ENCODE data around the gene EMC6. TPM values are rescaled to one million over a fixed set of nuclear protein-coding genes. Genes with fewer than 3 reads are reported as not detected.

Gene EMC6
- total RNA-seq, 5 donors from 2014 or later (not counting 1 experiment from before 2014, with no cell fraction given): 22.4 to 36.2 (median 33.6) TPM

- CTCF ChIA-PET: no interaction called here
- Histone ChIP-seq H3K36me3 (ENCODE audit: control insufficient read depth in 2 of 2, extremely low read depth in 1 of 2, insufficient read depth in 1 of 2, low read length in 1 of 2) (peaks cover 2 to 11% of the 10 kb centered on the region in 2 donors), H3K4me1 (ENCODE audit: control insufficient read depth in 1 of 2, extremely low read depth in 1 of 2, insufficient read depth in 2 of 2, low read length in 2 of 2) (peaks cover 3 to 19% of the 10 kb centered on the region in 2 experiments), H3K4me3 (ENCODE audit: control insufficient read depth in 1 of 2, extremely low read depth in 1 of 2, low read length in 1 of 2) (no peak overlapping the region), H3K9me3 (no peaks in the 10 kb centered on the region), H3K27ac (ENCODE audit: low read length) (no peak overlapping the region), H3K27me3 (replicated peaks in 1 of 2; ENCODE audit: control insufficient read depth in 2 of 2, extremely low read depth in 1 of 2, insufficient read depth in 2 of 2, low read length in 1 of 2) (no peaks in the 10 kb centered on the region)
- Mint-ChIP-seq H3K4me3 (no peak overlapping the region), H3K36me3 (peaks cover 14% of the 10 kb centered on the region), H3K4me1 (peaks cover 15 to 24% (median 18%) of the 10 kb centered on the region in 3 donors), H3K9me3 (no peaks in the 10 kb centered on the region), H3K27ac (no peak overlapping the region), H3K27me3 (no peaks in the 10 kb centered on the region)
- POLR2A ChIA-PET: no interaction called here
- DNase-seq: no peak
- ATAC-seq (replicated peaks in 1 of 4): no peak
- 97% methylated on average over 7 of the region's 7 CpGs for WGBS (ENCODE audit: insufficient coverage)
These were observed 36.3 kb upstream of the EMC6 start for GRCh38 chr17:3632287-3632686.

- Histone ChIP-seq H3K27ac (ENCODE audit: low read length) (no peak overlapping the region), H3K4me3 (ENCODE audit: control insufficient read depth in 1 of 2, extremely low read depth in 1 of 2, low read length in 1 of 2) (peak overlapping the region; percentile 90 to 92), H3K36me3 (ENCODE audit: control insufficient read depth in 2 of 2, extremely low read depth in 1 of 2, insufficient read depth in 1 of 2, low read length in 1 of 2) (peaks cover 0 to 2% of the 10 kb centered on the region in 2 donors), H3K9me3 (no peaks in the 10 kb centered on the region), H3K4me1 (ENCODE audit: control insufficient read depth in 1 of 2, extremely low read depth in 1 of 2, insufficient read depth in 2 of 2, low read length in 2 of 2) (peaks cover 3 to 25% of the 10 kb centered on the region in 2 experiments), H3K27me3 (replicated peaks in 1 of 2; ENCODE audit: control insufficient read depth in 2 of 2, extremely low read depth in 1 of 2, insufficient read depth in 2 of 2, low read length in 1 of 2) (no peaks in the 10 kb centered on the region)
- ATAC-seq (replicated peaks in 1 of 4) (peak in 3 of 4 experiments; percentile 28 to 30 (median 29)), DNase-seq (peak in 3 of 35 experiments; percentile 1 to 5 (median 1))
- H3K27me3 Mint-ChIP-seq: no peaks in the 10 kb centered on the region
- H3K4me3 Mint-ChIP-seq: peak overlapping the region; percentile 91 to 96 (median 96)
- peaks cover 9% of the 10 kb centered on the region for H3K36me3 Mint-ChIP-seq
- H3K4me1 Mint-ChIP-seq: peaks cover 23 to 37% (median 24%) of the 10 kb centered on the region in 3 donors
- POLR2A ChIA-PET: no interaction called here
- CTCF ChIA-PET: interaction anchor here in 1 of 2 donors (0.6 to 1.4 kb wide), 3 partner anchors 88 to 564 kb away, joined by 3 to 8 read pairs (median 4); partner anchors contain the start of genes HASPIN and NCBP3
- no peaks in the 10 kb centered on the region for H3K9me3 Mint-ChIP-seq
- H3K27ac Mint-ChIP-seq: peak overlapping the region in 1 of 2 donors; percentile 36
- WGBS (ENCODE audit: insufficient coverage): 24% methylated on average over 38 of the region's 38 CpGs
These were observed 33.0 kb upstream of the EMC6 start for GRCh38 chr17:3635474-3636153.

GRCh38 chr17:3636154-3636907 lies 32.3 kb upstream of the EMC6 start, which contains the start of the genes CTNS and SHPK:
TSS of gene CTNS (plus strand) at chr17:3636760. CDS start at chr17:3640207, 3,447 bp downstream.
TSS of gene SHPK (minus strand) at chr17:3636250. CDS start at chr17:3636219, 31 bp downstream.
- peaks cover 23 to 37% (median 24%) of the 10 kb centered on the region in 3 donors for H3K4me1 Mint-ChIP-seq
- peaks cover 9% of the 10 kb centered on the region for H3K36me3 Mint-ChIP-seq
- Histone ChIP-seq H3K27ac (ENCODE audit: low read length) (peak within 1 kb of the TSS; percentile 98), H3K4me1 (ENCODE audit: control insufficient read depth in 1 of 2, extremely low read depth in 1 of 2, insufficient read depth in 2 of 2, low read length in 2 of 2) (peaks cover 3 to 25% of the 10 kb centered on the region in 2 experiments), H3K27me3 (replicated peaks in 1 of 2; ENCODE audit: control insufficient read depth in 2 of 2, extremely low read depth in 1 of 2, insufficient read depth in 2 of 2, low read length in 1 of 2) (no peaks in the 10 kb centered on the region), H3K4me3 (ENCODE audit: control insufficient read depth in 1 of 2, extremely low read depth in 1 of 2, low read length in 1 of 2) (peak within 1 kb of the TSS; percentile 90 to 92), H3K36me3 (ENCODE audit: control insufficient read depth in 2 of 2, extremely low read depth in 1 of 2, insufficient read depth in 1 of 2, low read length in 1 of 2) (no peaks in the 10 kb centered on the region), H3K9me3 (no peaks in the 10 kb centered on the region)
- peak within 1 kb of the TSS; percentile 99 to 100 for H3K27ac Mint-ChIP-seq
- WGBS (ENCODE audit: insufficient coverage): under 1% methylated on average over 65 of the region's 68 CpGs
- ChIA-PET POLR2A (interaction anchor here (0.5 to 1.5 kb wide), 4 partner anchors 13 to 563 kb away, joined by 3 to 5 read pairs (median 4); no protein-coding TSS in a partner anchor), CTCF (interaction anchor here in 1 of 2 donors (0.6 to 1.4 kb wide), 9 partner anchors 11 to 850 kb away, joined by 3 to 8 read pairs (median 3); partner anchors contain the start of genes HASPIN and NCBP3)
- DNase-seq: peak; percentile 87 to 95 (median 92)
- H3K4me3 Mint-ChIP-seq: peak within 1 kb of the TSS; percentile 91 to 96 (median 96)
- no peaks in the 10 kb centered on the region for H3K9me3 Mint-ChIP-seq
- peak; percentile 96 to 98 (median 98) for ATAC-seq (replicated peaks in 1 of 4)
- no peaks in the 10 kb centered on the region for H3K27me3 Mint-ChIP-seq

GRCh38 chr17:3636908-3637373 lies 31.7 kb upstream of the EMC6 start:
- Mint-ChIP-seq H3K27ac (peak overlapping the region; percentile 52 to 66), H3K9me3 (no peaks in the 10 kb centered on the region), H3K4me1 (peaks cover 23 to 37% (median 24%) of the 10 kb centered on the region in 3 donors), H3K4me3 (peak overlapping the region; percentile 91 to 96 (median 96)), H3K27me3 (no peaks in the 10 kb centered on the region), H3K36me3 (peaks cover 9% of the 10 kb centered on the region)
- H3K27me3 ChIP-seq (replicated peaks in 1 of 2; ENCODE audit: control insufficient read depth in 2 of 2, extremely low read depth in 1 of 2, insufficient read depth in 2 of 2, low read length in 1 of 2): no peaks in the 10 kb centered on the region
- ChIA-PET CTCF (interaction anchor here in 1 of 2 donors (0.6 to 1.4 kb wide), 5 partner anchors 11 to 850 kb away, joined by 3 to 8 read pairs (median 3); partner anchors contain the start of gene NCBP3), POLR2A (interaction anchor here in 1 of 2 donors (1.5 kb wide), 1 partner anchor 30 kb away, joined by 4 read pairs; no protein-coding TSS in a partner anchor)
- WGBS (ENCODE audit: insufficient coverage): 5% methylated on average over 23 of the region's 31 CpGs
- ATAC-seq (replicated peaks in 1 of 4) (peak in 2 of 4 experiments; percentile 1 to 4), DNase-seq (peak in 9 of 35 experiments; percentile 3 to 40 (median 9))
- no peaks in the 10 kb centered on the region for H3K9me3 ChIP-seq
- no peak overlapping the region for H3K27ac ChIP-seq (ENCODE audit: low read length)
- H3K36me3 ChIP-seq (ENCODE audit: control insufficient read depth in 2 of 2, extremely low read depth in 1 of 2, insufficient read depth in 1 of 2, low read length in 1 of 2): no peaks in the 10 kb centered on the region
- H3K4me3 ChIP-seq (ENCODE audit: control insufficient read depth in 1 of 2, extremely low read depth in 1 of 2, low read length in 1 of 2): peak overlapping the region; percentile 90 to 92
- H3K4me1 ChIP-seq (ENCODE audit: control insufficient read depth in 1 of 2, extremely low read depth in 1 of 2, insufficient read depth in 2 of 2, low read length in 2 of 2): peaks cover 3 to 25% of the 10 kb centered on the region in 2 experiments

GRCh38 chr17:3639981-3640596 lies 28.5 kb upstream of the EMC6 start:
- no peaks in the 10 kb centered on the region for H3K27me3 Mint-ChIP-seq
- peak overlapping the region in 1 of 3 donors; percentile 3 for H3K4me3 Mint-ChIP-seq
- H3K4me3 ChIP-seq (ENCODE audit: control insufficient read depth in 1 of 2, extremely low read depth in 1 of 2, low read length in 1 of 2): no peak overlapping the region
- H3K9me3 Mint-ChIP-seq: no peaks in the 10 kb centered on the region
- H3K36me3 ChIP-seq (ENCODE audit: control insufficient read depth in 2 of 2, extremely low read depth in 1 of 2, insufficient read depth in 1 of 2, low read length in 1 of 2): no peaks in the 10 kb centered on the region
- no peak overlapping the region for H3K27ac Mint-ChIP-seq
- WGBS (ENCODE audit: insufficient coverage): 49% methylated on average over 4 of the region's 7 CpGs
- no peaks in the 10 kb centered on the region for H3K27me3 ChIP-seq (replicated peaks in 1 of 2; ENCODE audit: control insufficient read depth in 2 of 2, extremely low read depth in 1 of 2, insufficient read depth in 2 of 2, low read length in 1 of 2)
- peaks cover 12% of the 10 kb centered on the region for H3K36me3 Mint-ChIP-seq
- peaks cover 14 to 20% (median 16%) of the 10 kb centered on the region in 3 donors for H3K4me1 Mint-ChIP-seq
- no peak for DNase-seq
- H3K9me3 ChIP-seq: no peaks in the 10 kb centered on the region
- CTCF ChIA-PET: no interaction called here
- POLR2A ChIA-PET: no interaction called here
- no peak for ATAC-seq (replicated peaks in 1 of 4)
- peaks cover 3 to 19% of the 10 kb centered on the region in 2 experiments for H3K4me1 ChIP-seq (ENCODE audit: control insufficient read depth in 1 of 2, extremely low read depth in 1 of 2, insufficient read depth in 2 of 2, low read length in 2 of 2)
- no peak overlapping the region for H3K27ac ChIP-seq (ENCODE audit: low read length)
